ENCODE data around the gene ACER1.
A peak's percentile ranks its signal among the peaks of the same experiment; 100 is the strongest.
"Not testable (repeated sequence)": the region's sequence is repeated elsewhere in the genome, so short reads cannot be mapped to it uniquely, and the experiment has no call there.

Gene ACER1

GRCh38 chr19:6288737-6289136 is 44.7 kb downstream of the ACER1 start:
- ATAC-seq (replicated peaks) = no peak
- no peaks in the 10 kb centered on the region for H3K27me3 Mint-ChIP-seq
- no peak overlapping the region for H3K4me3 Mint-ChIP-seq
- H3K36me3 Mint-ChIP-seq = peaks cover 8 to 12% of the 10 kb centered on the region in 2 donors
- H3K4me1 Mint-ChIP-seq = no peaks in the 10 kb centered on the region
- H3K27ac Mint-ChIP-seq = no peak overlapping the region
- DNase-seq = no peak
- peaks cover 21 to 37% of the 10 kb centered on the region in 2 donors for H3K9me3 Mint-ChIP-seq

GRCh38 chr19:6287269-6287885 is 46.0 kb downstream of the ACER1 start:
- Mint-ChIP-seq H3K9me3 (peaks cover 17 to 34% of the 10 kb centered on the region in 2 donors), H3K4me1 (no peaks in the 10 kb centered on the region), H3K27ac (no peak overlapping the region), H3K36me3 (peaks cover 8 to 10% of the 10 kb centered on the region in 2 donors), H3K27me3 (no peaks in the 10 kb centered on the region), H3K4me3 (no peak overlapping the region)
- ATAC-seq (replicated peaks) (no peak), DNase-seq (no peak)

GRCh38 chr19:6286676-6287075 is 46.7 kb downstream of the ACER1 start:
- Mint-ChIP-seq H3K36me3 (peaks cover 8% of the 10 kb centered on the region in 2 donors), H3K4me1 (no peaks in the 10 kb centered on the region), H3K27me3 (no peaks in the 10 kb centered on the region), H3K27ac (no peak overlapping the region), H3K4me3 (no peak overlapping the region), H3K9me3 (peaks cover 17 to 30% of the 10 kb centered on the region in 2 donors)
- DNase-seq = no peak
- ATAC-seq (replicated peaks) = no peak

- H3K27ac Mint-ChIP-seq; ATAC-seq (replicated peaks); H3K9me3 Mint-ChIP-seq; H3K27me3 Mint-ChIP-seq; DNase-seq; H3K4me3 Mint-ChIP-seq: not testable (repeated sequence)
- peaks cover 17 to 18% of the 10 kb centered on the region in 2 donors for H3K4me1 Mint-ChIP-seq
- H3K36me3 Mint-ChIP-seq = peaks cover 10 to 20% of the 10 kb centered on the region in 2 donors
Measured at GRCh38 chr19:6282393-6282792, 51.0 kb downstream of the ACER1 start.

- Mint-ChIP-seq H3K36me3 (peaks cover 19 to 21% of the 10 kb centered on the region in 2 donors), H3K4me1 (peaks cover 19 to 42% of the 10 kb centered on the region in 2 donors), H3K27me3 (no peaks in the 10 kb centered on the region), H3K9me3 (no peaks in the 10 kb centered on the region), H3K4me3 (peak within 1 kb of the TSS; percentile 96 to 99), H3K27ac (peak within 1 kb of the TSS; percentile 95)
- peak; percentile 98 to 99 for ATAC-seq (replicated peaks)
- DNase-seq = peak; percentile 97
Measured at GRCh38 chr19:6279931-6280591, 53.4 kb downstream of the ACER1 start, which contains the start of gene MLLT1. TSS of gene MLLT1 (minus strand) at chr19:6279975. CDS start at chr19:6279784, 191 bp downstream.

GRCh38 chr19:6279620-6279930 is 53.8 kb downstream of the ACER1 start:
- no peaks in the 10 kb centered on the region for H3K9me3 Mint-ChIP-seq
- DNase-seq (no peak), ATAC-seq (replicated peaks) (peak; percentile 59 to 61)
- H3K4me3 Mint-ChIP-seq = peak overlapping the region; percentile 44 to 76
- no peaks in the 10 kb centered on the region for H3K27me3 Mint-ChIP-seq
- H3K36me3 Mint-ChIP-seq = peaks cover 20 to 22% of the 10 kb centered on the region in 2 donors
- peaks cover 21 to 47% of the 10 kb centered on the region in 2 donors for H3K4me1 Mint-ChIP-seq
- H3K27ac Mint-ChIP-seq = peak overlapping the region; percentile 81

- ATAC-seq (replicated peaks) (peak in 1 of 2 donors; percentile 2), DNase-seq (no peak)
- peak overlapping the region; percentile 95 for H3K27ac Mint-ChIP-seq
Measured at GRCh38 chr19:6278740-6279619, 54.4 kb downstream of the ACER1 start.

GRCh38 chr19:6278051-6278450 is 55.4 kb downstream of the ACER1 start:
- DNase-seq = no peak
- H3K4me1 Mint-ChIP-seq = peaks cover 26 to 62% of the 10 kb centered on the region in 2 donors
- no peak for ATAC-seq (replicated peaks)

More at GRCh38 chr19:6278740-6279619, 54.4 kb downstream of the ACER1 start:
- Mint-ChIP-seq H3K4me1 (peaks cover 23 to 52% of the 10 kb centered on the region in 2 donors), H3K27me3 (no peaks in the 10 kb centered on the region), H3K36me3 (peaks cover 20 to 24% of the 10 kb centered on the region in 2 donors), H3K4me3 (peak overlapping the region; percentile 96 to 99), H3K9me3 (no peaks in the 10 kb centered on the region)

GRCh38 chr19:6276447-6276846 is 57.0 kb downstream of the ACER1 start:
- Mint-ChIP-seq H3K27ac (peak overlapping the region; percentile 62), H3K27me3 (no peaks in the 10 kb centered on the region), H3K4me3 (no peak overlapping the region), H3K36me3 (peaks cover 27 to 34% of the 10 kb centered on the region in 2 donors), H3K9me3 (no peaks in the 10 kb centered on the region), H3K4me1 (peaks cover 33 to 78% of the 10 kb centered on the region in 2 donors)
- no peak for ATAC-seq (replicated peaks)
- DNase-seq = no peak

More at GRCh38 chr19:6278051-6278450, 55.4 kb downstream of the ACER1 start:
- Mint-ChIP-seq H3K9me3 (no peaks in the 10 kb centered on the region), H3K27me3 (no peaks in the 10 kb centered on the region), H3K36me3 (peaks cover 22 to 26% of the 10 kb centered on the region in 2 donors), H3K4me3 (peak overlapping the region; percentile 96 to 99), H3K27ac (peak overlapping the region; percentile 95)

- Mint-ChIP-seq H3K4me1 (peaks cover 33 to 78% of the 10 kb centered on the region in 2 donors), H3K36me3 (peaks cover 35 to 43% of the 10 kb centered on the region in 2 donors)
- DNase-seq = no peak
Measured at GRCh38 chr19:6275170-6275744, 58.2 kb downstream of the ACER1 start.

GRCh38 chr19:6274756-6275155 is 58.7 kb downstream of the ACER1 start:
- Mint-ChIP-seq H3K27me3 (no peaks in the 10 kb centered on the region), H3K9me3 (no peaks in the 10 kb centered on the region), H3K27ac (no peak overlapping the region), H3K36me3 (peaks cover 40 to 48% of the 10 kb centered on the region in 2 donors), H3K4me1 (peaks cover 33 to 78% of the 10 kb centered on the region in 2 donors), H3K4me3 (no peak overlapping the region)
- DNase-seq (no peak), ATAC-seq (replicated peaks) (no peak)

More at GRCh38 chr19:6275170-6275744, 58.2 kb downstream of the ACER1 start:
- Mint-ChIP-seq H3K27ac (no peak overlapping the region), H3K9me3 (no peaks in the 10 kb centered on the region), H3K4me3 (no peak overlapping the region), H3K27me3 (no peaks in the 10 kb centered on the region)
- ATAC-seq (replicated peaks) = no peak

GRCh38 chr19:6273701-6274601 is 59.5 kb downstream of the ACER1 start:
- DNase-seq = no peak
- H3K4me3 Mint-ChIP-seq = peak overlapping the region in 1 of 2 donors; percentile 30
- H3K9me3 Mint-ChIP-seq = no peaks in the 10 kb centered on the region
- H3K27ac Mint-ChIP-seq = no peak overlapping the region
- no peaks in the 10 kb centered on the region for H3K27me3 Mint-ChIP-seq
- H3K36me3 Mint-ChIP-seq = peaks cover 43 to 53% of the 10 kb centered on the region in 2 donors
- H3K4me1 Mint-ChIP-seq = peaks cover 32 to 75% of the 10 kb centered on the region in 2 donors
- no peak for ATAC-seq (replicated peaks)

- DNase-seq (no peak), ATAC-seq (replicated peaks) (no peak)
- Mint-ChIP-seq H3K9me3 (no peaks in the 10 kb centered on the region), H3K4me1 (peaks cover 23 to 74% of the 10 kb centered on the region in 2 donors), H3K36me3 (peaks cover 43 to 49% of the 10 kb centered on the region in 2 donors), H3K27ac (peak overlapping the region; percentile 37), H3K4me3 (no peak overlapping the region), H3K27me3 (no peaks in the 10 kb centered on the region)
Measured at GRCh38 chr19:6272913-6273600, 60.4 kb downstream of the ACER1 start.
